SK-N-SH treated with all-trans-retinoic acid at 6 μM for 48 hours (cell line): Measurements from ENCODE around the gene POLR3G.

Experiments used
- ATAC-seq: fragments of 200-7000 bp; cut with Tn5 transposase; 3 replicates; pipeline ENCODE4 v1.9.1; 2020; ENCODE audit warnings: mild to moderate bottlenecking, moderate library complexity
- ARNTL ChIP-seq: fragments of 450-650 bp; formaldehyde crosslinking; IDR thresholded peaks from 2 replicates; pipeline ENCODE4 v1.5.0; 2020; ENCODE audit warnings: low read depth, mild to moderate bottlenecking, moderate library complexity, borderline replicate concordance
- CSDC2 ChIP-seq: fragments of 250-450 bp; sonication (Bioruptor Pico); IDR thresholded peaks from 2 replicates; pipeline ENCODE4 v1.5.0; 2020; ENCODE audit warnings: mild to moderate bottlenecking, moderate library complexity
- ESRRG ChIP-seq: fragments of 250-450 bp; sonication (Bioruptor Pico); IDR thresholded peaks from 2 replicates; pipeline ENCODE4 v1.6.1; 2021; ENCODE audit warnings: mild to moderate bottlenecking
- GLIS3 ChIP-seq: fragments of 250-450 bp; sonication (Bioruptor Pico); IDR thresholded peaks from 2 replicates; pipeline ENCODE4 v1.5.0; 2020; ENCODE audit warnings: mild to moderate bottlenecking, moderate library complexity
- ISL1 ChIP-seq: fragments of 250-450 bp; sonication (Bioruptor Pico); IDR thresholded peaks from 2 replicates; pipeline ENCODE4 v2.1.2; 2022; ENCODE audit warnings: mild to moderate bottlenecking, moderate library complexity
- OSR1 ChIP-seq: fragments of 250-450 bp; sonication (Bioruptor Pico); IDR thresholded peaks from 2 replicates; pipeline ENCODE4 v1.8.0; 2022; ENCODE audit warnings: moderate library complexity, mild to moderate bottlenecking, inconsistent platforms
- PATZ1 ChIP-seq: fragments of 250-450 bp; sonication (Bioruptor Pico); IDR thresholded peaks from 2 replicates; pipeline ENCODE4 v1.8.0; 2020; ENCODE audit warnings: mild to moderate bottlenecking, moderate library complexity, borderline replicate concordance
- PPARA ChIP-seq: fragments of 250-450 bp; sonication (Bioruptor Pico); IDR thresholded peaks from 2 replicates; pipeline ENCODE4 v1.5.0; 2020; ENCODE audit warnings: mild to moderate bottlenecking, borderline replicate concordance
- RARB ChIP-seq: fragments of 250-450 bp; sonication (Bioruptor Pico); IDR thresholded peaks from 2 replicates; pipeline ENCODE4 v1.8.0; 2021; ENCODE audit warnings: mild to moderate bottlenecking, moderate library complexity
- SNAI2 ChIP-seq: fragments of 250-450 bp; sonication (Bioruptor Pico); IDR thresholded peaks from 2 replicates; pipeline ENCODE4 v1.5.0; 2020; ENCODE audit warnings: mild to moderate bottlenecking, moderate library complexity
- TCF4 ChIP-seq: fragments of 250-450 bp; sonication (Bioruptor Pico); IDR thresholded peaks from 2 replicates; pipeline ENCODE4 v1.8.0; 2021; ENCODE audit warnings: mild to moderate bottlenecking, moderate library complexity, borderline replicate concordance
- TOX ChIP-seq: fragments of 250-450 bp; sonication (Bioruptor Pico); IDR thresholded peaks from 2 replicates; pipeline ENCODE4 v1.8.0; 2021; ENCODE audit warnings: mild to moderate bottlenecking, moderate library complexity, borderline replicate concordance
- TSHZ2 ChIP-seq: fragments of 250-450 bp; sonication (Bioruptor Pico); IDR thresholded peaks from 2 replicates; pipeline ENCODE4 v1.5.0; 2020; ENCODE audit warnings: mild to moderate bottlenecking, moderate library complexity
- ZC3H10 ChIP-seq: fragments of 250-450 bp; sonication (Bioruptor Pico); IDR thresholded peaks from 2 replicates; pipeline ENCODE4 v1.5.1; 2021; ENCODE audit warnings: mild to moderate bottlenecking, moderate library complexity
- ZFP3 ChIP-seq: fragments of 250-450 bp; sonication (Bioruptor Pico); IDR thresholded peaks from 2 replicates; pipeline ENCODE4 v1.5.0; 2020; ENCODE audit warnings: mild to moderate bottlenecking, moderate library complexity
- ZNF70 ChIP-seq: fragments of 450-650 bp; formaldehyde crosslinking; IDR thresholded peaks from 2 replicates; pipeline ENCODE4 v1.5.0; 2020; ENCODE audit warnings: mild to moderate bottlenecking, moderate library complexity
- ZNF8 ChIP-seq: fragments of 450-650 bp; formaldehyde crosslinking; IDR thresholded peaks from 2 replicates; pipeline ENCODE4 v1.5.0; 2020; ENCODE audit warnings: mild to moderate bottlenecking, moderate library complexity
- TF ChIP-seq, protein P1 (sequence below): fragments of 250-450 bp; sonication (Bioruptor Pico); IDR thresholded peaks from 2 replicates; pipeline ENCODE4 v1.8.0; 2021; ENCODE audit warnings: low read depth, mild to moderate bottlenecking, moderate library complexity, borderline replicate concordance
- TF ChIP-seq, protein P2 (sequence below): fragments of 250-450 bp; sonication (Bioruptor Pico); IDR thresholded peaks from 2 replicates; pipeline ENCODE4 v1.5.1; 2020; ENCODE audit warnings: low read depth, mild to moderate bottlenecking, moderate library complexity
- TF ChIP-seq, protein P3 (sequence below): fragments of 250-450 bp; sonication (Bioruptor Pico); IDR thresholded peaks from 2 replicates; pipeline ENCODE4 v1.5.1; 2021; ENCODE audit warnings: mild to moderate bottlenecking, moderate library complexity

Gene POLR3G

GRCh38 chr5:90504743-90505142 is 30.1 kb downstream of the POLR3G start (continued):
- TF ChIP-seq PATZ1 (CRISPR knock-in tag), result no peak

- no peak for ATAC-seq
- TF ChIP-seq CSDC2 (CRISPR knock-in tag) (no peak), SNAI2 (CRISPR knock-in tag) (no peak), TOX (no peak), OSR1 (CRISPR knock-in tag) (no peak), ISL1 (CRISPR knock-in tag) (no peak), ZFP3 (CRISPR knock-in tag) (no peak), PATZ1 (CRISPR knock-in tag) (no peak), TSHZ2 (CRISPR knock-in tag) (no peak), GLIS3 (no peak), TCF4 (no peak), ZNF70 (CRISPR knock-in tag) (no peak), RARB (CRISPR knock-in tag) (no peak), PPARA (CRISPR knock-in tag) (no peak), ARNTL (CRISPR knock-in tag) (no peak), ESRRG (CRISPR knock-in tag) (no peak), ZC3H10 (CRISPR knock-in tag) (no peak)
- TF ChIP-seq, protein P1, sequence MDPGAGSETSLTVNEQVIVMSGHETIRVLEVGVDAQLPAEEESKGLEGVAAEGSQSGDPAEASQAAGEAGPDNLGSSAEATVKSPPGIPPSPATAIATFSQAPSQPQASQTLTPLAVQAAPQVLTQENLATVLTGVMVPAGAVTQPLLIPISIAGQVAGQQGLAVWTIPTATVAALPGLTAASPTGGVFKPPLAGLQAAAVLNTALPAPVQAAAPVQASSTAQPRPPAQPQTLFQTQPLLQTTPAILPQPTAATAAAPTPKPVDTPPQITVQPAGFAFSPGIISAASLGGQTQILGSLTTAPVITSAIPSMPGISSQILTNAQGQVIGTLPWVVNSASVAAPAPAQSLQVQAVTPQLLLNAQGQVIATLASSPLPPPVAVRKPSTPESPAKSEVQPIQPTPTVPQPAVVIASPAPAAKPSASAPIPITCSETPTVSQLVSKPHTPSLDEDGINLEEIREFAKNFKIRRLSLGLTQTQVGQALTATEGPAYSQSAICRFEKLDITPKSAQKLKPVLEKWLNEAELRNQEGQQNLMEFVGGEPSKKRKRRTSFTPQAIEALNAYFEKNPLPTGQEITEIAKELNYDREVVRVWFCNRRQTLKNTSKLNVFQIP, result no peak
- TF ChIP-seq, protein P2, sequence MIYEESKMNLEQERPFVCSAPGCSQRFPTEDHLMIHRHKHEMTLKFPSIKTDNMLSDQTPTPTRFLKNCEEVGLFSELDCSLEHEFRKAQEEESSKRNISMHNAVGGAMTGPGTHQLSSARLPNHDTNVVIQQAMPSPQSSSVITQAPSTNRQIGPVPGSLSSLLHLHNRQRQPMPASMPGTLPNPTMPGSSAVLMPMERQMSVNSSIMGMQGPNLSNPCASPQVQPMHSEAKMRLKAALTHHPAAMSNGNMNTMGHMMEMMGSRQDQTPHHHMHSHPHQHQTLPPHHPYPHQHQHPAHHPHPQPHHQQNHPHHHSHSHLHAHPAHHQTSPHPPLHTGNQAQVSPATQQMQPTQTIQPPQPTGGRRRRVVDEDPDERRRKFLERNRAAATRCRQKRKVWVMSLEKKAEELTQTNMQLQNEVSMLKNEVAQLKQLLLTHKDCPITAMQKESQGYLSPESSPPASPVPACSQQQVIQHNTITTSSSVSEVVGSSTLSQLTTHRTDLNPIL (CRISPR knock-in tag), result no peak
- TF ChIP-seq, protein P3, sequence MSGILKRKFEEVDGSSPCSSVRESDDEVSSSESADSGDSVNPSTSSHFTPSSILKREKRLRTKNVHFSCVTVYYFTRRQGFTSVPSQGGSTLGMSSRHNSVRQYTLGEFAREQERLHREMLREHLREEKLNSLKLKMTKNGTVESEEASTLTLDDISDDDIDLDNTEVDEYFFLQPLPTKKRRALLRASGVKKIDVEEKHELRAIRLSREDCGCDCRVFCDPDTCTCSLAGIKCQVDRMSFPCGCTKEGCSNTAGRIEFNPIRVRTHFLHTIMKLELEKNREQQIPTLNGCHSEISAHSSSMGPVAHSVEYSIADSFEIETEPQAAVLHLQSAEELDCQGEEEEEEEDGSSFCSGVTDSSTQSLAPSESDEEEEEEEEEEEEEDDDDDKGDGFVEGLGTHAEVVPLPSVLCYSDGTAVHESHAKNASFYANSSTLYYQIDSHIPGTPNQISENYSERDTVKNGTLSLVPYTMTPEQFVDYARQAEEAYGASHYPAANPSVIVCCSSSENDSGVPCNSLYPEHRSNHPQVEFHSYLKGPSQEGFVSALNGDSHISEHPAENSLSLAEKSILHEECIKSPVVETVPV (CRISPR knock-in tag), result no peak
Measured at GRCh38 chr5:90506221-90506620, 31.6 kb downstream of the POLR3G start.

- TF ChIP-seq ZNF8 (CRISPR knock-in tag), result no peak
- TF ChIP-seq ZFP3 (CRISPR knock-in tag), result no peak
- no peak for ATAC-seq
Measured at GRCh38 chr5:90510438-90510837, 35.8 kb downstream of the POLR3G start.
